GM18873 (cell line): ENCODE measurements around the gene CHN2.

Source experiments
- ATAC-seq: cut with Tn5 transposase; IDR thresholded peaks from one replicate; pipeline ENCODE4 v1.9.1; 2021; ENCODE audit warnings: mild to moderate bottlenecking, moderate library complexity, moderate number of reproducible peaks; ENCODE audit not compliant: unreplicated experiment, low FRiP score

CHN2 gene

GRCh38 chr7:29216128-29216527 lies 21.6 kb downstream of the CHN2 start:
- no peak for ATAC-seq

- ATAC-seq, result no peak
These were observed 22.5 kb downstream of the CHN2 start for GRCh38 chr7:29217113-29217512.

- no peak for ATAC-seq
These were observed 30.2 kb downstream of the CHN2 start for GRCh38 chr7:29224726-29225125.

GRCh38 chr7:29228289-29229011 lies 33.9 kb downstream of the CHN2 start:
- ATAC-seq, result no peak

DNA sequence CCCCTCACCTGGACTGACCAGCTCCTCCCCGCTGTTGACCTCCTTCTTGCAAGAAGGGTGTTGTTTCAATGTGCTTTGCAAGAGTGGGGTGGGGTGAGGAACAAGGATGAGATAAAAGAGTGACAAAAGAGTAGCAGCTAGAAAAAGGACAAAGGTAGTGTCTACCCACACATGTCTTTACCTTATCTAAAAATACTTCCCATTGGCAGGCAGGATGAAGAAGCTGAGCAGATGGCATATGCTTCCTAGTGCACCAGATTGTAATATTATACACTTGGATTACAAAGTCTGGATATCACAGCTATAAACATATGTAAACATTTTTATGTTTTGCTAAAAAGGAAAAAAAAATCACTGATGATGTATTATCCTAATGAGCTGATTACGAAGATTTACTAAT lies 34.5 kb downstream of the CHN2 start:
- ATAC-seq, result no peak

DNA sequence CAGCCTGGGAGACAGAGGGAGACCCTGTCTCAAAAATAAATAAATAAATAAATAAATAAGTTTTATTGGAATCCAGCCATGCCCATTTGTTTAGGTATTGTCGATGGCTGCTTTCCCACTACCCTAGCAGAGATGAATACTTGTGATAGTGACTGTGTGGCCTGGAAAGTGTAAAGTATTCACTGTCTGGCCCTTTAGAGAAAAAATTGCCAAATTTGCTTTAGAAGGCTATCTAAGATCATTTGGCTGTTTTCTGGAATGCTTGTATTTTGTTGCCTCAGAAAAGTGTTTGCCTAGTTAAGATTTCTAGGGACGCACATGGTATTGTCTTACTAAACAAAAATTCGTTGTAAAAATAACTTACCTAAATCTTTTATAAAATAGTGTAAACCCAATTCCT lies 35.4 kb downstream of the CHN2 start:
- no peak for ATAC-seq

DNA sequence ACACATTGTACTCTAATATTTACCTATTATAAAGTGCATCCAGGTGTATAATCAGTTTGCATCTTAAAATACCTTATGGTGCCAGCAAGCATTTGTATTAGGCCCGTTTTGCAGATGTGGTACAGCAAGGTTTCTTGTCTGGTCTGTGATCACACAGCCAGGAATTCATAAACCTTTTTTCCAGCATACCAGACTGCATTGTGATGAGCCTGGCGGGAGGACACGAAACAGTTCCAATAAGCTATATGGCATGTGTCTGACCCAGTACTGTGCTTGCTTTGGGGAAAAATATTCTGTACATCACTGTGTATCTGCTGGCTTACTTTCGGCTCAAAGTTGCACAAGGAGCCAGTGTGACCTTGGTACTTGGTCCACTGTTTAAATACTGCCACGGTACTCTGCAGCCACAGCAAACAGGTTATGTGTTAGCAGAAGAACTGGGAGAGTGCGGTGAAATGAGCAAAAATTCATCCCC lies 36.3 kb downstream of the CHN2 start:
- ATAC-seq, result no peak

GRCh38 chr7:29231671-29232232 lies 37.2 kb downstream of the CHN2 start:
- no peak for ATAC-seq

DNA sequence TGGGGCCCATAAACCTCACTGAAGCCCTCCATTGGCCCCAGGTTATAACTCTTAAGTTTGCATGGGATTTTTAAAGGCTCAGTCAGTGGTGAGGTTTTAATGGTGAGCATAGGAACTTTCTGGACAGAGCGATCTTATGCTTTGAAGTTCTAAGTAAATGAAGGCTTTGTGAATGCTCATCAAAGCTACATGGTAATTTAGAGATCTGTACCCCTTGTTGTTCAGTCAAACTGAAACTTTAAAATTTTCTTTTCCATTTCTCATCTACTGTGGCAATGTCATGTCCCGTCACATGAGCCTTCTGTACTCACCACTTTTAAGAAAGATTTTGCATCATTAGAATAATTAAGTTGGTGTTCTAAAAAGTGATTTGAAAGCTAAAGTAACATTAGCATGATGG lies 39.9 kb downstream of the CHN2 start:
- no peak for ATAC-seq

- no peak for ATAC-seq
These were observed 41.6 kb downstream of the CHN2 start for GRCh38 chr7:29236071-29236580.

- no peak for ATAC-seq
These were observed 42.1 kb downstream of the CHN2 start for GRCh38 chr7:29236649-29237048.

GRCh38 chr7:29237489-29237888 lies 42.9 kb downstream of the CHN2 start:
- no peak for ATAC-seq

- no peak for ATAC-seq
These were observed 45.1 kb downstream of the CHN2 start for GRCh38 chr7:29239638-29240037.

GRCh38 chr7:29242265-29242664 lies 47.7 kb downstream of the CHN2 start:
- no peak for ATAC-seq

GRCh38 chr7:29243910-29244655 lies 49.5 kb downstream of the CHN2 start:
- ATAC-seq, result no peak

DNA sequence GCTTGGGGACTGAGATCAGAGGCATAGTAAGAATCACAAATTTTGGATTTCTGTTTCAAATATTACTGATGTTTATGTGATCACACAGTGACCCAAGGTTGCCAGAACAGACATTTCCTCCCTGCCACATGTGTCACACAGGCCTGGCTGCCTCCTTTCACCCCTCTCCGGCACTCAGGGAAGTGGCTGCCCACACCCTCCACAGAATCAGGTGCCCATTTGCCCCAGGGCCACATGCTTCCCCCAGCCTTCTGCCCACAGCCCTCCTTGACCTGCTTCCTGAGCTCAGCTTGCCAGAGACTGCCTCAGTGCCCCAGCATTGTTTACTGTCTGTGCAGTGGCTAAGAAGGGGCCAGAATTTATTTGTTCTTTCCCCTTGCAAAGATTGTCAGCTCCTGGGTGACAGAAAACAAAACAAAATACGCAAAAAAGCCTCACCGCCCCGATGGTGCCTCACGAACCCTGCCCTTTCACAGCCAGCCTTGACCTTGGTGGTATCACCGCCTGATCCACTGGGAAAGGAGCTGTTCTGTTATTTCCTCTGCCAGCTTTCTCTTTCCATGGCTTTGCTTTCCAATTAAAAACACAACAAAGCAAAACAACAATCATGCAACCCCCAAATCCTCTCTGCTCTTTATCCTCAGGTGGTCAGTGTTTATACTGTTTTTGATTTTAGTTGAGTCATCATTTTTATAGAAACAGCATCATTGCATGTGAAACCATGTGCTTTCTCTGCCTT lies 52.8 kb downstream of the CHN2 start:
- no peak for ATAC-seq

DNA sequence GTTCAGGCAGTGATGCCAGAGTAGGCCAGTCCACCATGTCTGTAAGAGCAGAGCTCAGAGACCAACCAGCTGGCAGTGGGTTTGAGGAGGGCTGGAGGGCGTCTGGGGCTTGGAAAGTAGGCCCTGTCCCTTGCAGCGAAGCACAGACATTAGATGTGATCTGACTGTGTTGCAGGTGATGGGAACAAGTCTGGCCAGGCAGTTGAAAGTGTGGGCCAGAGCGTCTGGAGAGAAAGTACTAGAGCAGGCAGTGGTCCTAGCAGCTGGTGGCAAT lies 53.3 kb downstream of the CHN2 start:
- ATAC-seq, result no peak

- ATAC-seq, result no peak
These were observed 54.3 kb downstream of the CHN2 start for GRCh38 chr7:29248713-29249382.

DNA sequence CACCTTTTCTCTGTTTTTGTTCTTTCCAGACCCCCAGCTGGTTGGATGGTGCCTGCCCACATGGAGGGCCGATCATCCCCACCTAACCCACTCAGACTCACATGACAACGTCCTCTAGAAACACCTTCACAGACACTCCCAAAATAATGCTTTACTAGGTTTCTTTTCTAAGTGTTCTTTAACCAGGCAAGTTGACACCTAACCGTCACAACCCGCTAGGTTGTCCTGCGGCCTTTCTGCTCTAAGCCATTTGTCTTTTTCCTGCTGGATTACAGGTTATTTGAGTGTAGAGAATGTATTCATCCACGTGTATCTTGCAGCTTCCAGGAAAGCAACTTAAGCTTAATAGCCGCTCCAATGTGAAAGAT lies 54.8 kb downstream of the CHN2 start:
- no peak for ATAC-seq

GRCh38 chr7:29249860-29250259 lies 55.3 kb downstream of the CHN2 start:
- ATAC-seq, result no peak

DNA sequence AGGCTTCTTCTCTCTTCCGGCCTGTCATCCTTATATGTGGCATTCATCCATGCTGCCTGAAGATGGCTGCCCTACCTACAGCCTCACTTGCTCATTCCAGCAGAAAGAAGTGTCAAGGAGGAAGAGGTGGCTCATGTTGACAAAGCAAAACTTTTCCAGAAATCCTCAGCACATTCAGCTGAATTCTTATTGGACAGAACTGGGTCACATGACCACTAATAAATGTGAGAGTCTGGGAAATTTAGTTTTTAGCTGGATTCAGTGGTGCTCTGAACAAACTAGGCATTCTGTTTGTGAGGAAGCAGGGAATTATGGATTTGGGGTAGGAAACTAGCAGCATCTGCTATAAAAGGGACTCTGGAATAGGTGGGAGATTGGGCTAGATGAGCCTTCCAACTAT lies 58.6 kb downstream of the CHN2 start:
- ATAC-seq, result no peak
